Effector memory CD8-positive, alpha-beta T cell (primary cell): Measurements from ENCODE around the gene PRR19.

Experiments
- ATAC-seq: fragments of 150-1000 bp; cut with Tn5 transposase; replicated peaks from 2 replicates; pipeline ENCODE4 v1.10.0; 2021; ENCODE audit warnings: mild to moderate bottlenecking, moderate library complexity
- DNase-seq, 3 experiments: peaks; one replicate each; pipeline ENCODE4 v3.0.0; 2021
- H3K27ac Mint-ChIP-seq, 2 donors: one replicate each; pipeline ENCODE4 v1.8.0; 2022; ENCODE audit warnings: mild to moderate bottlenecking in 2 of 2, mixed read lengths in 2 of 2, moderate library complexity in 2 of 2
- H3K27me3 Mint-ChIP-seq, 2 donors: one replicate each; pipeline ENCODE4 v1.8.0; 2022; ENCODE audit warnings: mixed read lengths in 2 of 2
- H3K36me3 Mint-ChIP-seq: one replicate; pipeline ENCODE4 v1.8.0; 2022; ENCODE audit warnings: mild to moderate bottlenecking, moderate library complexity, mixed read lengths; ENCODE audit not compliant: insufficient read depth
- H3K4me1 Mint-ChIP-seq, 2 donors: one replicate each; pipeline ENCODE4 v1.8.0; 2022; ENCODE audit warnings: low read depth in 2 of 2, mixed read lengths in 2 of 2
- H3K4me3 Mint-ChIP-seq, 2 donors: one replicate each; pipeline ENCODE4 v1.8.0; 2022; ENCODE audit warnings: mild to moderate bottlenecking in 2 of 2, mixed read lengths in 2 of 2, moderate library complexity in 2 of 2
- H3K9me3 Mint-ChIP-seq, 2 donors: one replicate each; pipeline ENCODE4 v1.8.0; 2022; ENCODE audit warnings: mixed read lengths in 2 of 2

The PRR19 gene

DNA sequence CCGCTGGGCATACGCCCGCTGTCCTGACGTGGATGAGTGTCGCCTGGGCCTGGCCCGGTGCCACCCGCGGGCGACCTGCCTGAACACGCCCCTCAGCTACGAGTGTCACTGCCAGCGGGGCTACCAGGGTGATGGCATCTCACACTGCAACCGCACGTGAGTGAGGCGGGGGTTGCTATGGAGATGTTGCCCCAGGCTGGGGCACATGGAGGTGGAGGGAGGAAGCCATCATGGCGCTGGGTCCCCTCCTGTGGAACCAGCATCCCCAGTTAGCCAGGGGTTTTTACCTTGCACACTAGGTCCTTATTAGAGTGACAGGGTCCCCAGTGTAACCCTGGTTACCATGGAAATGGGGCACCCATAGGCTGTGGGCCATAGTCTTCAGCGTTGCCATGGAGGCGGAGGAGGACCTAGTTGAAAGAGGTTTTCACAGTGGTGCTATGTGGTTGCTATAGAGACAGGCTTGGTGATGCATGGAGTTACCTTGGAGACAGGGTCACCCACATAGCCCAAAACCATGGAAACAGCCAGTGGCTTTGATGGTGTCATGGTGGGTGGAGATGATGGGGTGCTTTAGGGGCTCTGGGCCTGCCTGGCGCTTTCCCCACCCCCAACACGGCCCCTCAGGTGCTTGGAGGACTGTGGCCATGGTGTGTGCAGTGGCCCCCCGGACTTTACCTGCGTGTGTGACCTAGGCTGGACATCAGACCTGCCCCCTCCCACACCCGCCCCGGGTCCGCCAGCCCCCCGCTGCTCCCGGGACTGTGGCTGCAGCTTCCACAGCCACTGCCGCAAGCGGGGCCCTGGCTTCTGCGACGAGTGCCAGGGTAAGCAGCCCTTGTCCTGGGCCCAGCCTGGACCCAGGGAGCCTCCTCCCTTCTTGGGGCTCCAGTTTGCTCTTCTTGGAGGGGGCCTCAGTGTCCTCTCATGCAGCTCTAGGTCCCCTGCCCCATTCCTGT lies 50.6 kb downstream of the PRR19 start:
- Mint-ChIP-seq H3K27me3 (no peaks in the 10 kb centered on the region), H3K4me3 (no peak overlapping the region), H3K36me3 (no peaks in the 10 kb centered on the region), H3K27ac (peak overlapping the region; percentile 44 to 61), H3K9me3 (no peaks in the 10 kb centered on the region), H3K4me1 (peaks cover 2 to 7% of the 10 kb centered on the region in 2 donors)
- DNase-seq, result peak in 1 of 3 experiments; percentile 7
- peak; percentile 76 for ATAC-seq

DNA sequence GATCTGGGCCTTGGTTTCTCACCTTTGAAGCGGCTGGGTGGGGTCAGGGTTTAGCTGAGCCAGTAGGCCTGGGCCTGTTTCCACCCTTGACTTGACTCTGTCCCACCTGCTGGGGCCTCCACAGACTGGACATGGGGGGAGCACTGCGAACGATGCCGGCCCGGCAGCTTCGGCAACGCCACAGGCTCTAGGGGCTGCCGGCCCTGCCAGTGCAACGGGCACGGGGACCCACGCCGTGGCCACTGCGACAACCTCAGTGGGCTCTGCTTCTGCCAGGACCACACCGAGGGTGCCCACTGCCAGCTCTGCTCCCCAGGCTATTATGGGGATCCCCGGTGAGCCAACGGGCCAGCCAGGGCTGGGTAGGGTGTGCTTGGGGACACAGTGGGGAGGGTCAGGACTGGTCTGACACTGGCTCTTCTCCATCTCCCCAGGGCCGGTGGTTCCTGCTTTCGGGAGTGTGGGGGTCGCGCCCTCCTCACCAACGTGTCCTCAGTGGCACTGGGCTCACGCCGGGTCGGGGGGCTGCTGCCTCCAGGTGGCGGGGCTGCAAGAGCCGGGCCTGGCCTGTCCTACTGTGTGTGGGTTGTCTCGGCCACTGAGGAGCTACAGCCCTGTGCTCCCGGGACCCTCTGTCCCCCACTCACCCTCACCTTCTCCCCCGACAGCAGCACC lies 51.5 kb downstream of the PRR19 start:
- H3K4me1 Mint-ChIP-seq, result peaks cover 2 to 7% of the 10 kb centered on the region in 2 donors
- H3K27me3 Mint-ChIP-seq, result no peaks in the 10 kb centered on the region
- H3K9me3 Mint-ChIP-seq, result no peaks in the 10 kb centered on the region
- H3K36me3 Mint-ChIP-seq, result peaks cover 6% of the 10 kb centered on the region
- no peak overlapping the region for H3K4me3 Mint-ChIP-seq
- ATAC-seq, result no peak
- no peak for DNase-seq
- H3K27ac Mint-ChIP-seq, result peak overlapping the region; percentile 44 to 61

DNA sequence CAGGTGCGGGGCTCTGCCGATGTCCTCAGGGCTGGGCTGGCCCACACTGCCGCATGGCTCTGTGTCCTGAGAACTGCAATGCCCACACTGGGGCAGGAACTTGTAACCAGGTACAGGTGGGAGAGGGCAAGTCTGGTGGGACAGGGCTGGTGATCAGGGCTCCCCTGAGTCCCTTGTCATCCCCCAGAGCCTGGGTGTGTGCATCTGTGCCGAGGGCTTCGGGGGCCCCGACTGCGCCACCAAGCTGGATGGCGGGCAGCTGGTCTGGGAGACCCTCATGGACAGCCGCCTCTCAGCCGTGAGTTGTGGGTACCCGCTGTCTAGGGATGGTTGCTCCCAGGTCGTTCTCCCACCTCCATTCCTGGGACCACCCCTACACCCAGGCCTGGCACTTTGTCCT lies 54.0 kb downstream of the PRR19 start:
- H3K27me3 Mint-ChIP-seq, result no peaks in the 10 kb centered on the region
- no peak overlapping the region for H3K4me3 Mint-ChIP-seq
- no peak overlapping the region for H3K27ac Mint-ChIP-seq
- peaks cover 2 to 7% of the 10 kb centered on the region in 2 donors for H3K4me1 Mint-ChIP-seq
- H3K9me3 Mint-ChIP-seq, result no peaks in the 10 kb centered on the region
- H3K36me3 Mint-ChIP-seq, result peaks cover 6% of the 10 kb centered on the region
- ATAC-seq, result no peak
- DNase-seq, result no peak

GRCh38 chr19:42356686-42357085 lies 54.8 kb downstream of the PRR19 start:
- no peak for DNase-seq
- H3K27me3 Mint-ChIP-seq, result no peaks in the 10 kb centered on the region
- H3K4me3 Mint-ChIP-seq, result no peak overlapping the region
- H3K27ac Mint-ChIP-seq, result no peak overlapping the region
- no peak for ATAC-seq
- H3K4me1 Mint-ChIP-seq, result peaks cover 2 to 6% of the 10 kb centered on the region in 2 donors
- no peaks in the 10 kb centered on the region for H3K9me3 Mint-ChIP-seq
- peaks cover 6% of the 10 kb centered on the region for H3K36me3 Mint-ChIP-seq

DNA sequence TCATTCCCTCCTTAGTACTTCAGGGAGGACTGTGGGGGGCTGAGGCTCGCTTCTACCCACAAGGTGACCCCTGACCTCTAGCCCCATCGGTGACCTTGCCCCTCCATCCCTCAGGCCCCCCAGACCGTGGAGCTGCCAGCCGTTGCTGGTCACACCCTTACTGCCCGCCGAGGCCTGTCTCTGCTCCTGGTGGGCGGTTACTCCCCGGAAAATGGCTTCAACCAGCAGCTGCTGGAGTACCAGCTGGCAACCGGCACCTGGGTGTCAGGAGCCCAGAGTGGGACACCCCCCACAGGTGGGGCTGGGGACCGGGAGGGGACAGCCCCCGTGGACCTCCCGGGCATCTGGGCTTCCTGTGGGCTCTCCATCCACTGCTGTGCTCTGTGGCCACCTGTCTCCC lies 55.4 kb downstream of the PRR19 start:
- no peak overlapping the region for H3K4me3 Mint-ChIP-seq
- H3K27me3 Mint-ChIP-seq, result no peaks in the 10 kb centered on the region
- no peak for ATAC-seq
- peaks cover 6% of the 10 kb centered on the region for H3K36me3 Mint-ChIP-seq
- H3K4me1 Mint-ChIP-seq, result peaks cover 2 to 3% of the 10 kb centered on the region in 2 donors
- no peak for DNase-seq
- no peak overlapping the region for H3K27ac Mint-ChIP-seq
- no peaks in the 10 kb centered on the region for H3K9me3 Mint-ChIP-seq
